Psoas muscle (tissue), 8 donors: ENCODE data around the gene TRMT2A. TPM values are rescaled to one million over a fixed set of nuclear protein-coding genes. Genes with fewer than 3 reads are reported as not detected.

Experiments
- ATAC-seq, 4 donors: fragments of 200-7000 bp; cut with Tn5 transposase; one replicate each; pipeline ENCODE4 v1.9.1; 2020; ENCODE audit warnings: moderate library complexity in 3 of 4, mild to moderate bottlenecking in 2 of 4
- DNase-seq, 2 donors: peaks; one replicate each; pipeline ENCODE4 v3.0.0-alpha.2; 2020
- H3K27ac ChIP-seq: fragments of 200-600 bp; one replicate; pipeline ENCODE4 v1.8.0; 2022
- H3K27me3 ChIP-seq, 3 donors: fragments of 200-600 bp in 1 of 3; one replicate each; pipeline versions ENCODE4 v1.6.1 to v1.8.0; 2013 to 2022; ENCODE audit warnings: low read length in 2 of 3, mild to moderate bottlenecking in 2 of 3, moderate library complexity in 1 of 3; ENCODE audit not compliant: insufficient read depth in 3 of 3
- H3K36me3 ChIP-seq, 2 donors: fragments of 200-600 bp in 1 of 2; one replicate each; pipeline versions ENCODE4 v1.6.1 to v1.8.0; 2013 to 2022; ENCODE audit warnings: low read depth in 1 of 2, mild to moderate bottlenecking in 1 of 2, moderate library complexity in 1 of 2; ENCODE audit not compliant: insufficient read depth in 1 of 2
- H3K4me1 ChIP-seq: fragments of 200-600 bp; one replicate; pipeline ENCODE4 v1.8.0; 2022
- H3K4me3 ChIP-seq: fragments of 200-600 bp; one replicate; pipeline ENCODE4 v1.8.0; 2022; ENCODE audit warnings: mild to moderate bottlenecking
- H3K9me3 ChIP-seq: fragments of 200-600 bp; one replicate; pipeline ENCODE4 v1.8.0; 2022
- CTCF ChIP-seq: fragments of 200-600 bp; IDR thresholded peaks from one replicate; pipeline ENCODE4 v1.8.0; 2022; ENCODE audit warnings: antibody characterized with exemption
- WGBS, 3 donors: extraction: QIAGEN DNeasy Blood & Tissue Kit; methylation state at CpG; one replicate each; pipeline versions ENCODE4 v1.1.6 to v1.1.7; 2013; 5-methylcytosine and 5-hydroxymethylcytosine counted together
- intact Hi-C, 2 donors: fragments of 100-400 bp; cut with DNase I; formaldehyde crosslinking; loops; one replicate each; pipeline versions ENCODE4 v1.11.0 to v1.14.2; 2022
- polyA plus RNA-seq, 3 donors: library from polyadenylated mRNA; stranded (reverse); fragments of 200-250 nt; gene quantifications; one replicate each; pipeline ENCODE4 v1.2.3, GENCODE V29; 2013
- total RNA-seq, 4 donors: library from RNA; stranded (reverse); fragmentation: NEBNext Ultra II Directional in 2 of 4; extraction: Animal tissue kit (Norgen Biotek cat#: 25700) in 2 of 4; gene quantifications; one replicate each; pipeline versions ENCODE4 v1.2.1 to v1.2.4, GENCODE V29; 2021 to 2023
- donor health status: healthy with polysubstance abuse.
- donor health status: DM: no; HTN: no; CAD: no; lungs with moderate emphysema.
- donor health status: Bipolar disorder and iron deficiency.
- donor health status: healthy.
- donor health status: DM: yes; HTN: yes; CAD: no.
- donor health status: DM: no; HTN: no; CAD: no.
- donor health status: DM: no; HTN: no; CAD: no.
- donor health status: DM: yes; HTN: yes; CAD: no.

The TRMT2A gene
- total and polyA plus RNA-seq, 7 donors = 20.5 to 34.1 (median 26.7) TPM

DNA sequence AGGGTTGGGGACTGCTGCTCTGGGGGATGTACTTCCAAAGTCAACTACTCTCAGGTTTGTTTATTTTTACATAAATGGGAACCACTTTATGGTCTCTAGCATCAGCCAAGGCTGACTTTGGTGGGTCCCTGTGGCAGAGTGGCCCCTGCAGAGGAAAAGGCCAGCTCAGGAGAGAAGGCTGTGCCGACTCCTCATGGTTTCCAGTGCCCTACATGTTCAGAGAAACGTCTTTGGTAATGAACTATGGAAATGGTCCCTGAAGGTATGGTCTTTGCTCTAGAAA, 11.5 kb upstream of the TRMT2A start:
- H3K36me3 ChIP-seq = peaks cover 0 to 44% of the 10 kb centered on the region in 2 donors
- intact Hi-C loops = loop anchor here in 1 of 2 donors (5.0 kb wide), 1 partner anchor 156 kb away; no protein-coding TSS in a partner anchor
- ATAC-seq (no peak), DNase-seq (no peak)
- H3K9me3 ChIP-seq = no peaks in the 10 kb centered on the region
- no peak for TF ChIP-seq CTCF
- H3K27ac ChIP-seq = no peak overlapping the region
- H3K4me1 ChIP-seq = peaks cover 10% of the 10 kb centered on the region
- H3K4me3 ChIP-seq = no peak overlapping the region
- WGBS, 3 donors = 50 to 53% (median 52%) methylated on average over 2 of the region's 2 CpGs
- H3K27me3 ChIP-seq = no peaks in the 10 kb centered on the region

DNA sequence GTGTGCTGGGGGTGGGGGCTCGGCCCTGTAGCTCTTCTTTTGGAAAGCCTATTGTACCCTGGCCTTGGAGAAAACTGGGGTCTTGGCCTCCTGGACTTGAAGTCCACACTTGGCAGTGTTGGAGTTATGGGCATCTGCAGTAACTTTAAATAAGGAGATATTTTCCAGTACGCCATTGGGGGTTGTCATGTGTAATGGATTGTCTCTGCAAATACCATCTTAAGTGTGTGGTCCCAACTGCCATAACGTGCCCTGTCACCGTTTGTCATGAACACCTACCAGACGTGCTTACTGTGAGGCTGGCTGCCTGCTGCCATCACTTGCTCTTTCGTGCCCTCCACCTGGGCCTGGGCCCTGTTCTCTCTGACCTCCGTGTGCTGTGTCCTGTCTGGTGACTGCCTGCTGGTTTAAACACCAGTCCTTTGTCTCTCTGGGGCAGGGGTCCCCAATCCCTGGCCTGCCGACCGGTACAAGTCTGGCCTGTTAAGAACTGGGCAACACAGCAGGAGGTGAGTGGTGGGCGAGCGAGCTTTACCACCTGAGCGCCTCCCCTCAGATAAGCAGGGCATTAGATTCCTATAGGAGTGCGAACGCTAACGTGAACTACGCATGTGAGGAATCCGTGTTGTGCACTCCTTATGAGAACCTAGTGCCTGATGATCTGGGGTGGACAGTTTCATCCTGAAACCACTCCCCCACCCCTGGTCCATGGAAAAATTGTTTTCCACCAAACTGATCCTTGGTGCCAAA, 11.0 kb upstream of the TRMT2A start:
- Histone ChIP-seq H3K9me3 (no peaks in the 10 kb centered on the region), H3K27ac (no peak overlapping the region), H3K36me3 (peaks cover 0 to 46% of the 10 kb centered on the region in 2 donors), H3K4me3 (no peak overlapping the region), H3K27me3 (no peaks in the 10 kb centered on the region), H3K4me1 (peaks cover 6% of the 10 kb centered on the region)
- TF ChIP-seq CTCF = no peak
- 70 to 84% (median 73%) methylated on average over 17 of the region's 17 CpGs for WGBS, 3 donors
- DNase-seq (no peak), ATAC-seq (no peak)
- intact Hi-C loops = loop anchor here in 1 of 2 donors (5.0 kb wide), 1 partner anchor 156 kb away; no protein-coding TSS in a partner anchor

DNA sequence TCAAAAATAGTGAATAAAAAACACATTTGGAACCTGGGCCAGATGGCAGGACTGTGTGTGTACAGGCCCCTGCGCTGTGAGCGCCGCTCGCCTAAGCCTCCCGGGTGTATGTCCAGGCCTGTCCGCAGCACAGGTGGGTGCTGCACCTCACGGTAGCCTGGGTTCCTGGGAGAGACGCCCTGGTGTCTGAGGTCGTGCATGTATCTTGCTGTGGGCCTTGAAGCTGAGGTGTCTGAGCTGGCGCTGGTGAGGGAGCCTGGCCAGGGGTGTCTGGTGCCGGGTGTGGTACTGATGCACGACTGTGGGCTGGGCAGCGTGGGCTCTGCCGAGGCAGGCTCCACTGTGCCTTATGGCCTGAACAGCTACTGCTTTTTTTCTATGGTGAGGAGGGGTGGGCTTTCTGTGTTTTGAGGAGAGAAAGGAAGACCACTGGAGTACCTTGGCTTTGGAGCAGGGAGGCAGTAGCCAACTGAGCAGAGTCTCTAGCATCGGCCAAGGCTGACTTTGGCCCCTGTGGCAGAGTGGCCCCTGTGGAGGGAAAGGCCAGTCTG, 10.4 kb upstream of the TRMT2A start:
- H3K4me3 ChIP-seq = no peak overlapping the region
- no peaks in the 10 kb centered on the region for H3K9me3 ChIP-seq
- DNase-seq (no peak), ATAC-seq (no peak)
- H3K36me3 ChIP-seq = peaks cover 0 to 47% of the 10 kb centered on the region in 2 donors
- no peak overlapping the region for H3K27ac ChIP-seq
- H3K4me1 ChIP-seq = peaks cover under 1% of the 10 kb centered on the region
- WGBS, 3 donors = 80 to 83% (median 80%) methylated on average over 15 of the region's 15 CpGs
- intact Hi-C loops = loop anchor here in 1 of 2 donors (5.0 kb wide), 1 partner anchor 155 kb away; no protein-coding TSS in a partner anchor
- TF ChIP-seq CTCF = no peak
- no peaks in the 10 kb centered on the region for H3K27me3 ChIP-seq

- H3K27ac ChIP-seq = no peak overlapping the region
- H3K36me3 ChIP-seq = peaks cover 0 to 56% of the 10 kb centered on the region in 2 donors
- H3K4me1 ChIP-seq = no peaks in the 10 kb centered on the region
- no peak for DNase-seq
- intact Hi-C loops = loop anchor here in 1 of 2 donors (5.0 kb wide), 1 partner anchor 154 kb away; no protein-coding TSS in a partner anchor
- 70 to 73% (median 72%) methylated on average over 19 of the region's 19 CpGs for WGBS, 3 donors
- H3K9me3 ChIP-seq = no peaks in the 10 kb centered on the region
- no peaks in the 10 kb centered on the region for H3K27me3 ChIP-seq
- no peak overlapping the region for H3K4me3 ChIP-seq
- TF ChIP-seq CTCF = no peak
- ATAC-seq = no peak
Observed at GRCh38 chr22:20126284-20127029, 9.4 kb upstream of the TRMT2A start.
